Measurements from ENCODE around the gene CTBS. TPM values are rescaled to one million over a fixed set of nuclear protein-coding genes. Genes with fewer than 3 reads are reported as not detected.

CTBS gene, protein sequence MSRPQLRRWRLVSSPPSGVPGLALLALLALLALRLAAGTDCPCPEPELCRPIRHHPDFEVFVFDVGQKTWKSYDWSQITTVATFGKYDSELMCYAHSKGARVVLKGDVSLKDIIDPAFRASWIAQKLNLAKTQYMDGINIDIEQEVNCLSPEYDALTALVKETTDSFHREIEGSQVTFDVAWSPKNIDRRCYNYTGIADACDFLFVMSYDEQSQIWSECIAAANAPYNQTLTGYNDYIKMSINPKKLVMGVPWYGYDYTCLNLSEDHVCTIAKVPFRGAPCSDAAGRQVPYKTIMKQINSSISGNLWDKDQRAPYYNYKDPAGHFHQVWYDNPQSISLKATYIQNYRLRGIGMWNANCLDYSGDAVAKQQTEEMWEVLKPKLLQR
- 13.2 and 19.6 TPM in 2 replicates for total RNA-seq

GRCh38 chr1:84573967-84574842 is at the start of gene CTBS:
Gene CTBS, minus strand, starts transcription at chr1:84574440. Its CDS starts 25 bp downstream, at chr1:84574415.

GRCh38 chr1:84506002-84506728 is 68.1 kb downstream of the CTBS start, which contains the start of the genes GNG5 and SPATA1:
Gene GNG5, minus strand, starts transcription at chr1:84506581. Its CDS starts 490 bp downstream, at chr1:84506091.
Gene SPATA1, plus strand, starts transcription at chr1:84506386. Its CDS starts 9,974 bp downstream, at chr1:84516360.

Other genes starting within 250 kb of the CTBS start
- gene DNASE2B, start 176.0 kb downstream of the CTBS start, total RNA-seq, result not detected in 2 replicates
- gene RPF1, start 95.2 kb downstream of the CTBS start, total RNA-seq, result 23.5 and 38.7 TPM in 2 replicates
- 0.44 and 1.3 TPM in 2 replicates for gene SPATA1, start 68.1 kb downstream of the CTBS start, total RNA-seq
- gene GNG5, start 67.9 kb downstream of the CTBS start, total RNA-seq, result 14.7 and 19.6 TPM in 2 replicates
- gene SSX2IP, start 116.0 kb upstream of the CTBS start, total RNA-seq, result 42.2 and 174 TPM in 2 replicates

Measured in smooth muscle cell of trachea (primary cell).